GM19035 (cell line): Measurements from ENCODE around the gene FMN1.

Source experiments
- ATAC-seq: cut with Tn5 transposase; IDR thresholded peaks from one replicate; pipeline ENCODE4 v1.9.1; 2021; ENCODE audit not compliant: unreplicated experiment

Gene FMN1

GRCh38 chr15:32838820-32839219, 355.7 kb downstream of the FMN1 start:
- no peak for ATAC-seq

GRCh38 chr15:32838338-32838737, 356.2 kb downstream of the FMN1 start:
- ATAC-seq: no peak

- ATAC-seq: no peak
Measured at GRCh38 chr15:32837935-32838334, 356.6 kb downstream of the FMN1 start.

GRCh38 chr15:32834156-32834555, 360.4 kb downstream of the FMN1 start:
- ATAC-seq: peak; percentile 87

GRCh38 chr15:32833379-32833821, 361.1 kb downstream of the FMN1 start:
- ATAC-seq: no peak

- no peak for ATAC-seq
Measured at GRCh38 chr15:32831485-32831884, 363.0 kb downstream of the FMN1 start.

- ATAC-seq: no peak
Measured at GRCh38 chr15:32830241-32830640, 364.3 kb downstream of the FMN1 start.

- no peak for ATAC-seq
Measured at GRCh38 chr15:32829436-32829835, 365.1 kb downstream of the FMN1 start.

GRCh38 chr15:32828507-32829186, 365.9 kb downstream of the FMN1 start:
- no peak for ATAC-seq

GRCh38 chr15:32826685-32827084, 367.8 kb downstream of the FMN1 start:
- no peak for ATAC-seq

- ATAC-seq: no peak
Measured at GRCh38 chr15:32825219-32825618, 369.3 kb downstream of the FMN1 start.

GRCh38 chr15:32824777-32825176, 369.7 kb downstream of the FMN1 start:
- no peak for ATAC-seq

GRCh38 chr15:32823750-32824149, 370.8 kb downstream of the FMN1 start:
- ATAC-seq: no peak

- no peak for ATAC-seq
Measured at GRCh38 chr15:32822739-32823138, 371.8 kb downstream of the FMN1 start.

GRCh38 chr15:32819448-32819847, 375.1 kb downstream of the FMN1 start:
- ATAC-seq: no peak

- ATAC-seq: no peak
Measured at GRCh38 chr15:32818758-32819447, 375.6 kb downstream of the FMN1 start.

GRCh38 chr15:32817577-32817976, 376.9 kb downstream of the FMN1 start:
- ATAC-seq: no peak

- ATAC-seq: no peak
Measured at GRCh38 chr15:32807331-32807730, 387.2 kb downstream of the FMN1 start.

- no peak for ATAC-seq
Measured at GRCh38 chr15:32803631-32804030, 390.9 kb downstream of the FMN1 start.

- no peak for ATAC-seq
Measured at GRCh38 chr15:32802286-32802936, 392.1 kb downstream of the FMN1 start.

- ATAC-seq: no peak
Measured at GRCh38 chr15:32799936-32800535, 394.5 kb downstream of the FMN1 start.

GRCh38 chr15:32796856-32797255, 397.7 kb downstream of the FMN1 start:
- ATAC-seq: no peak
